ENCODE results near the gene GDPD4. TPM values are rescaled to one million over a fixed set of nuclear protein-coding genes. Genes with fewer than 3 reads are reported as not detected.

GDPD4 gene
- total RNA-seq, 1 experiment from 2014 or later: not detected

Other genes with a start within 250 kb of the GDPD4 start
- 15.9 and 16.3 TPM in 2 replicates for gene CAPN5, start 234.7 kb downstream of the GDPD4 start, total RNA-seq (2014; rRNA removed; shearing (Covaris generic))
- not detected in 2 replicates for gene OMP, start 198.8 kb downstream of the GDPD4 start, total RNA-seq (2014; rRNA removed; shearing (Covaris generic))
- gene MYO7A, start 173.4 kb downstream of the GDPD4 start, total RNA-seq (2014; rRNA removed; shearing (Covaris generic)): 1.8 and 2.2 TPM in 2 replicates
- gene PAK1, start 172.4 kb upstream of the GDPD4 start, total RNA-seq (2014; rRNA removed; shearing (Covaris generic)): 126 and 158 TPM in 2 replicates

Data from H7 (cell line).